Neural crest cell (in vitro differentiated cells): ENCODE measurements around the gene RASGRF2. TPM values are rescaled to one million over a fixed set of nuclear protein-coding genes. Genes with fewer than 3 reads are reported as not detected.
"Not testable (repeated sequence)": the region's sequence is repeated elsewhere in the genome, so short reads cannot be mapped to it uniquely, and the experiment has no call there.

Experiments
- DNase-seq: peaks from one replicate; pipeline ENCODE4 v3.0.0; 2021; ENCODE audit warnings: low read depth, mixed read lengths, low spot score
- H3K27ac Mint-ChIP-seq: one replicate; pipeline ENCODE4 v1.8.0; 2021; ENCODE audit warnings: mild to moderate bottlenecking, mixed read lengths; ENCODE audit not compliant: unreplicated experiment
- H3K27me3 Mint-ChIP-seq: 2 replicates; pipeline ENCODE4 v1.8.0; 2021; ENCODE audit warnings: low read depth, mild to moderate bottlenecking, mixed read lengths
- H3K36me3 Mint-ChIP-seq: 2 replicates; pipeline ENCODE4 v1.8.0; 2021; ENCODE audit warnings: low read depth, mild to moderate bottlenecking, mixed read lengths
- H3K4me1 Mint-ChIP-seq: 2 replicates; pipeline ENCODE4 v1.8.0; 2021; ENCODE audit warnings: mixed read lengths
- H3K4me3 Mint-ChIP-seq: one replicate; pipeline ENCODE4 v1.8.0; 2021; ENCODE audit warnings: mild to moderate bottlenecking, mixed read lengths
- H3K9me3 Mint-ChIP-seq: 2 replicates; pipeline ENCODE4 v1.8.0; 2021; ENCODE audit warnings: mixed read lengths
- CTCF ChIP-seq: fragments of 200-600 bp; sonication (generic); conservative IDR thresholded peaks from 2 replicates; pipeline ENCODE4 v1.5.0; 2021; ENCODE audit warnings: antibody characterized with exemption, mild to moderate bottlenecking
- total RNA-seq: library from RNA; stranded (reverse); gene quantifications from 2 replicates; pipeline ENCODE4 v1.2.1, GENCODE V29; 2021

RASGRF2 gene
- total RNA-seq, 1 donor from 2014 or later: 0.19 TPM

DNA sequence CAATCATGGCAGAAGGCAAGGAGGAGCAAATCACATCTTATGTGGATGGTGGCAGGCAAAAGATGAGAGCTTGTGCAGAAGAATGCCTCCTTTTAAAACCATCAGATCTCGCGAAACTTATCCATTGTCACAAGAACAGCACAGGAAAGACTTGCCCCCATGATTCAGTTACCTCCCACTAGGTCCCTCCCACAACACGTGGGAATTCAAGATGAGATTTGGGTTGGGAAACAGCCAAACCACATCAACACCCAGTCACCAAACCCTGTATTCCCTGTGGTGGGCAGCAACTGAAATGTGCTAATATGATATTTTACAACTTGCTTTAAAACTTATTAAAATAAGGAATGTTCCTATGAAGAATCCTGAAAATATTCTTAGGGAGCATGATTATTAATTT, 54.2 kb downstream of the RASGRF2 start:
- Mint-ChIP-seq H3K4me1 (no peaks in the 10 kb centered on the region), H3K9me3 (no peaks in the 10 kb centered on the region), H3K36me3 (no peaks in the 10 kb centered on the region), H3K27ac (no peak overlapping the region), H3K4me3 (no peak overlapping the region), H3K27me3 (no peaks in the 10 kb centered on the region)
- no peak for TF ChIP-seq CTCF
- no peak for DNase-seq

DNA sequence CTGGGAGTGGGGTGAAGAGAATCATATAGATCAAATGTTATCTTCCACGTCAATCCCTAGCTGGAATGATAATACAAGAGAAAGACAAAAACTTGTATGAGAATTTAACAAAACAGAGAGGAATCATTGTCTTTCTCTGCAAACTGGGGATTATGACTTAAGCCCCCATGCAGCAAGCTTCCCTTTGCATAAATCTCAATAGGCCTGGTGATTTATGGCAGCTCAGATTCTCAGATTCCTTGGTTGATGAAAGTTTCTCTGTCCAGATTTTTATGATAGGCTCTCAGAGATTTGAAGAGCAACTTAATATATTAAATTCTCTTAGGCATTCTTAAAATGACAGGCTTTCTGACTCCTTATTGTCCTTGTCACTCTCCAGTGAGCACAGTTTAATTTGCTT, 56.0 kb downstream of the RASGRF2 start:
- no peak for TF ChIP-seq CTCF
- H3K27me3 Mint-ChIP-seq: peaks cover 3% of the 10 kb centered on the region
- H3K36me3 Mint-ChIP-seq: no peaks in the 10 kb centered on the region
- H3K9me3 Mint-ChIP-seq: no peaks in the 10 kb centered on the region
- H3K4me3 Mint-ChIP-seq: no peak overlapping the region
- H3K4me1 Mint-ChIP-seq: no peaks in the 10 kb centered on the region
- DNase-seq: no peak
- peak overlapping the region; percentile 78 for H3K27ac Mint-ChIP-seq

DNA sequence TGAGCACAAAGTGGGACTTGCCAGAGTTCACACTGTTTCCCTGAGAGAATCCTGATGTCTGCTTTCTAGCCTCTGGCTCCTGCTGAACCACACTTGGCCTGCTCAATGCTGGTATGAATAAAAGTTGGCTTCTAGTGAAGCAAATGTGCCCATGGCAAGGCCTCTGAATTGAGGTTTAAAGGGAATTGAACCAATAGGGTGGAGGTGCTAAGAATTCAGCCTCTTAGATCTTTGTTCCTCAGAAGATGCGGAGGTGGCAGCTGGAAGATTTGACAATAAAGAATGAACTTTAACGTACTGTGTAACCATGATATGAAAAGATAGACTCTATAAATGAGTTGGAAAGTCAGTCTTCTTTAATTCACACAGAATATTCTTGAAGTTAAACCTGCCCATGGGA, 57.2 kb downstream of the RASGRF2 start:
- no peaks in the 10 kb centered on the region for H3K36me3 Mint-ChIP-seq
- H3K27ac Mint-ChIP-seq: no peak overlapping the region
- peaks cover 3% of the 10 kb centered on the region for H3K27me3 Mint-ChIP-seq
- no peak for TF ChIP-seq CTCF
- H3K4me1 Mint-ChIP-seq: no peaks in the 10 kb centered on the region
- H3K9me3 Mint-ChIP-seq: no peaks in the 10 kb centered on the region
- H3K4me3 Mint-ChIP-seq: no peak overlapping the region
- no peak for DNase-seq

GRCh38 chr5:81018608-81019007, 58.4 kb downstream of the RASGRF2 start:
- not testable (repeated sequence) for H3K36me3 Mint-ChIP-seq, H3K4me3 Mint-ChIP-seq, H3K27me3 Mint-ChIP-seq, H3K9me3 Mint-ChIP-seq, H3K27ac Mint-ChIP-seq, DNase-seq, H3K4me1 Mint-ChIP-seq

DNA sequence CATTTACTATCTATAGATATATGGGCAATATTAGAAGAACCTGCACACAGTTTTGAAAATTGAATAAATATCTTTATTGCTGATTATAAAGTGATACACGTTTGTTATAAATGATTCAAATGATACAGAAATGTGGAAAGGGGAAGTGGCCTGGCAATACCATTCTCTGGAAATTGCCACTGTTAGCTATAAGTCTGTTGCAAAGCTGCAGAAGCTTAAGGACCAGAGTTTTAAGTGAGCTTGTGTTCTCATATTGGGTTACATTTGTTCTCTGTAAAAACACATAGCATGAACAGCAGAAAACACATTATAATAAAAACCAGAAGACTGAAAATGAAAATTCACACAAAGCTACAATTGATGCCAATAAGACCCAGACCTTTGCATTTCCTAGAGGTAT, 59.6 kb downstream of the RASGRF2 start:
- Mint-ChIP-seq H3K4me3 (no peak overlapping the region), H3K4me1 (no peaks in the 10 kb centered on the region), H3K27ac (no peak overlapping the region), H3K27me3 (peaks cover 7% of the 10 kb centered on the region), H3K36me3 (no peaks in the 10 kb centered on the region), H3K9me3 (no peaks in the 10 kb centered on the region)
- no peak for TF ChIP-seq CTCF
- DNase-seq: no peak

DNA sequence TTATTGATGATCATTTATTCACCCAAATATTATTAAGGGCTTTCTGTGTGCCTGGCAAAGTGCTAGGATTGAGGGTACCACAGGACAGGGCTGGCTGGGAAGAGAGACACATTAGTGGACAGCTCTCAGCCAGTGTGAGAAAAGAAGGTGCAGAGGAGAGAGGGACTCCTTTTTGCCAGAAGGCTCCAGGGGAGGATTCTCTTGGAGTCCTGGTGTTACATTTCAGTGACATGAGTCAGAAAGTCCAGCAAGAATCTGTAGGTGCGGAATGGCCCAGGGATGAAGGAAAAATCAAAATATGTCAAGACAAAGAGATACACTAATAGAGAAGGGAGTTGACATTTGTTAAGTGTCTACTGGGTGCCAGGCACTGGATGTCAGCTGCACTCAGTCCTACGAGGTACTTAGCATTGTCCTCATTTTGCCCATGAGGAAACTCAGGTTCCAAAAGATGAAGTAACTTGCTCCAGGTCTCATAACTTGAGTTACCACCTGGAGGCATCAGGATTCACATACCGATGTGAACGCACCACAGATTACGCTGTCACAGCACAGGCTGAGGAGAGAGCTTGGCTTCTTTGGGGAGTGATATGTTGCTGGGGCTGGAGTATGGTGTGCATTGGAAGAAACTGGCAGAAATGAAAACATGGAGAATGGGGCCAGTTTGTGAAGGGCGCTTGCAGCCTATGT, 60.5 kb downstream of the RASGRF2 start:
- no peak for TF ChIP-seq CTCF
- Mint-ChIP-seq H3K27ac (no peak overlapping the region), H3K9me3 (no peaks in the 10 kb centered on the region), H3K36me3 (no peaks in the 10 kb centered on the region), H3K4me1 (no peaks in the 10 kb centered on the region), H3K4me3 (no peak overlapping the region), H3K27me3 (peaks cover 7% of the 10 kb centered on the region)
- no peak for DNase-seq
